A549 (cell line): ENCODE measurements around the gene KCNQ1. TPM values are rescaled to one million over a fixed set of nuclear protein-coding genes. Genes with fewer than 3 reads are reported as not detected.

Experiments used
- ATAC-seq, 2 experiments: fragments of 200-7000 bp in 1 of 2; fragments of >200 bp in 1 of 2; cut with Nextera tagmentation in 1 of 2; cut with Tn5 transposase in 1 of 2; 3 replicates each; pipeline versions ENCODE4 v1.8.0 to v1.9.1; 2018 to 2020; ENCODE audit warnings: mild to moderate bottlenecking in 1 of 2, moderate library complexity in 1 of 2
- CTCF ChIA-PET: fragments of 300-600 bp; sonication (Branson Sonifier 250); formaldehyde crosslinking; extraction: SDS; loops from one replicate; lab custom pipeline; 2021; ENCODE audit warnings: antibody characterized with exemption, inconsistent platforms; lab: Yijun Ruan, JAX
- POLR2A ChIA-PET: fragments of 350-600 bp; formaldehyde crosslinking; extraction: SDS; loops from one replicate; lab custom pipeline; 2021; ENCODE audit warnings: antibody characterized with exemption, inconsistent platforms; lab: Yijun Ruan, JAX
- DNase-seq, 2 experiments: peaks; one replicate each; pipeline versions ENCODE4 v3.0.0 to v3.0.0-alpha.2; 2011 to 2016; ENCODE audit warnings: low read depth in 1 of 2, low spot score in 1 of 2
- FAIRE-seq: peaks from 2 replicates; lab custom pipeline; 2011; peaks lifted over from hg19 to GRCh38; lab: Jason Lieb, UNC
- H3K27ac ChIP-seq, 2 experiments: fragments of >200 bp; sonication (Bioruptor Twin); formaldehyde crosslinking; 3 replicates each; pipeline ENCODE4 v1.5.1; 2016 to 2017
- H3K4me1 ChIP-seq: fragments of >200 bp; sonication (Bioruptor Twin); formaldehyde crosslinking; 3 replicates; pipeline ENCODE4 v1.6.1; 2016
- H3K4me2 ChIP-seq: fragments of >200 bp; sonication (Bioruptor Twin); formaldehyde crosslinking; 3 replicates; pipeline ENCODE4 v1.6.1; 2016
- H3K4me3 ChIP-seq: fragments of >200 bp; sonication (Bioruptor Twin); formaldehyde crosslinking; 3 replicates; pipeline ENCODE4 v1.5.1; 2016
- H3K9me3 ChIP-seq: fragments of >200 bp; sonication (Bioruptor Twin); formaldehyde crosslinking; 3 replicates; pipeline ENCODE4 v1.6.1; 2016
- CEBPB ChIP-seq, 2 experiments: fragments of >200 bp in 1 of 2; sonication (Bioruptor Twin) in 1 of 2; formaldehyde crosslinking in 1 of 2; IDR thresholded peaks; 2 replicates each; pipeline ENCODE4 v1.6.1; 2012 to 2016
- CHD4 ChIP-seq: fragments of 200-600 bp; sonication (generic); IDR thresholded peaks from 2 replicates; pipeline ENCODE4 v1.6.1; 2016; ENCODE audit warnings: antibody characterized with exemption, mild to moderate bottlenecking, borderline replicate concordance
- EHMT2 ChIP-seq: fragments of 200-600 bp; sonication (generic); IDR thresholded peaks from 2 replicates; pipeline ENCODE4 v1.6.1; 2016; ENCODE audit warnings: antibody characterized with exemption, low read depth, mild to moderate bottlenecking, moderate library complexity
- ESRRA ChIP-seq: fragments of 150-350 bp; IDR thresholded peaks from 2 replicates; pipeline ENCODE4 v1.6.1; 2014; ENCODE audit warnings: mild to moderate bottlenecking, low read length, borderline replicate concordance
- FOSB ChIP-seq: fragments of 250-450 bp; sonication (Bioruptor Pico); IDR thresholded peaks from 2 replicates; pipeline ENCODE4 v1.5.0; 2020; ENCODE audit warnings: mild to moderate bottlenecking, moderate library complexity
- FOXS1 ChIP-seq: fragments of 250-450 bp; sonication (Bioruptor Pico); IDR thresholded peaks from 2 replicates; pipeline ENCODE4 v1.5.0; 2020; ENCODE audit warnings: mild to moderate bottlenecking, moderate library complexity
- GATA3 ChIP-seq: IDR thresholded peaks from 2 replicates; pipeline ENCODE4 v1.6.1; 2012; ENCODE audit warnings: borderline replicate concordance
- HOXA7 ChIP-seq: fragments of 250-450 bp; sonication (Bioruptor Pico); IDR thresholded peaks from 2 replicates; pipeline ENCODE4 v1.5.0; 2020; ENCODE audit warnings: mild to moderate bottlenecking, moderate library complexity
- JUNB ChIP-seq: fragments of >200 bp; sonication (Bioruptor Twin); formaldehyde crosslinking; IDR thresholded peaks from 2 replicates; pipeline ENCODE4 v1.6.1; 2016
- KDM1A ChIP-seq: fragments of 200-600 bp; sonication (generic); IDR thresholded peaks from 2 replicates; pipeline ENCODE4 v1.6.1; 2016; ENCODE audit warnings: low read depth, mild to moderate bottlenecking
- KDM5A ChIP-seq: fragments of 200-600 bp; sonication (generic); IDR thresholded peaks from 2 replicates; pipeline ENCODE4 v1.6.1; 2016; ENCODE audit warnings: antibody characterized with exemption, mild to moderate bottlenecking
- MAZ ChIP-seq: fragments of 150-350 bp; IDR thresholded peaks from 2 replicates; pipeline ENCODE4 v1.6.1; 2014; ENCODE audit warnings: antibody characterized with exemption, low read depth, low read length, borderline replicate concordance
- NFE2L2 ChIP-seq: fragments of 150-350 bp; conservative IDR thresholded peaks from 2 replicates; pipeline ENCODE4 v1.6.1; 2014; ENCODE audit warnings: low read length
- NPAS2 ChIP-seq: fragments of 250-450 bp; sonication (Bioruptor Pico); IDR thresholded peaks from 2 replicates; pipeline ENCODE4 v1.8.0; 2022; ENCODE audit warnings: mild to moderate bottlenecking, moderate library complexity, borderline replicate concordance
- RAD21 ChIP-seq, 2 experiments: fragments of >200 bp in 1 of 2; sonication (Bioruptor Twin) in 1 of 2; formaldehyde crosslinking in 1 of 2; IDR thresholded peaks in 1 of 2; conservative IDR thresholded peaks in 1 of 2; 2 replicates in 1 of 2; 3 replicates in 1 of 2; pipeline ENCODE4 v1.6.1; 2012 to 2018; ENCODE audit warnings: inconsistent platforms in 1 of 2
- RARB ChIP-seq: fragments of 250-450 bp; sonication (Bioruptor Pico); IDR thresholded peaks from 2 replicates; pipeline ENCODE4 v1.8.0; 2021; ENCODE audit warnings: mild to moderate bottlenecking, moderate library complexity
- RCOR1 ChIP-seq: fragments of 150-350 bp; IDR thresholded peaks from 2 replicates; pipeline ENCODE4 v1.6.1; 2014; ENCODE audit warnings: antibody characterized with exemption, low read length, low read depth
- ZNF302 ChIP-seq: fragments of 250-450 bp; sonication (Bioruptor Pico); IDR thresholded peaks from 2 replicates; pipeline ENCODE4 v1.9.0; 2021; ENCODE audit warnings: inconsistent platforms, mild to moderate bottlenecking, moderate library complexity
- WGBS: methylation state at CpG from one replicate; pipeline ENCODE4 v1.1.6; 2017; ENCODE audit errors: missing lambda C conversion rate; 5-methylcytosine and 5-hydroxymethylcytosine counted together
- polyA plus RNA-seq, 4 experiments: library from polyadenylated mRNA; depleted of rRNA in 3 of 4; stranded (reverse); fragments of >200 nt; fragmentation: RNase III in 1 of 4; extraction: RNeasy Plus Mini Kit Qiagen cat#74134 plus additional on column Dnase treatment in 1 of 4; gene quantifications; 2 replicates in 3 of 4; 3 replicates in 1 of 4; pipeline ENCODE4 v1.2.3, GENCODE V29; 2011 to 2017
- TF ChIP-seq, protein P1 (sequence below): fragments of >200 bp; sonication (Bioruptor Twin); formaldehyde crosslinking; IDR thresholded peaks from 3 replicates; pipeline ENCODE4 v1.6.1; 2016
- TF ChIP-seq, protein P2 (sequence below): IDR thresholded peaks from 2 replicates; pipeline ENCODE4 v1.6.1; 2012; ENCODE audit warnings: low read depth, borderline replicate concordance
- TF ChIP-seq, protein P3 (sequence below): fragments of 450-650 bp; IDR thresholded peaks from 2 replicates; pipeline ENCODE4 v1.6.1; 2014; ENCODE audit warnings: antibody characterized with exemption

Gene KCNQ1
- polyA plus RNA-seq, 2 of the 4 experiments (the other 2 are of a cell fraction) = 0.14 to 0.17 TPM

DNA sequence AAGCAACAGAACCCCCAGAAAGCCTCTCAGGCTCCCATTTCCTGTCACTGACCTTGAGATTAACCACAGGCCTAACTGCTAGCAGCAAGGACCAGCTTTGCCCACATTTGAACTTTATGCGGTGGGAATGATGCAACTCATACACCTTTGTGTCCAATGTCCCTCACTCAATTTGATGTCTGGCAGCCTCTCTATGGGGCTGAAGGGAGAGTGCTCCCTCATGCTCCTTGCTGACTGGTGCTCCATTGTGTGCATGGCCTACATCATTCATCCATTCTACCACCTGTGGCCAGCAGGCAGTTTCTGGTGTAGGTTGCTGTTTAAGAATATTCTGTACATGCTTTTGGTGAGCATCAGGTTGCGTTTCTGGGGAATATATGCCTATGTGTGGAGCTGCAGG lies 223.1 kb downstream of the KCNQ1 start:
- ATAC-seq = no peak
- POLR2A ChIA-PET = no interaction called here
- Histone ChIP-seq H3K4me3 (no peak overlapping the region), H3K4me2 (no peak overlapping the region), H3K9me3 (peaks cover 13% of the 10 kb centered on the region), H3K27ac (no peak overlapping the region), H3K4me1 (no peaks in the 10 kb centered on the region)
- DNase-seq = no peak
- FAIRE-seq = no peak
- 88% methylated on average over 2 of the region's 2 CpGs for WGBS
- CTCF ChIA-PET = no interaction called here
- TF ChIP-seq, protein P1, sequence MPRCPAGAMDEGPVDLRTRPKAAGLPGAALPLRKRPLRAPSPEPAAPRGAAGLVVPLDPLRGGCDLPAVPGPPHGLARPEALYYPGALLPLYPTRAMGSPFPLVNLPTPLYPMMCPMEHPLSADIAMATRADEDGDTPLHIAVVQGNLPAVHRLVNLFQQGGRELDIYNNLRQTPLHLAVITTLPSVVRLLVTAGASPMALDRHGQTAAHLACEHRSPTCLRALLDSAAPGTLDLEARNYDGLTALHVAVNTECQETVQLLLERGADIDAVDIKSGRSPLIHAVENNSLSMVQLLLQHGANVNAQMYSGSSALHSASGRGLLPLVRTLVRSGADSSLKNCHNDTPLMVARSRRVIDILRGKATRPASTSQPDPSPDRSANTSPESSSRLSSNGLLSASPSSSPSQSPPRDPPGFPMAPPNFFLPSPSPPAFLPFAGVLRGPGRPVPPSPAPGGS = no peak
- TF ChIP-seq ZNF302 (CRISPR knock-in tag) (no peak), NFE2L2 (no peak), NPAS2 (no peak), CEBPB (IDR thresholded peaks at IDR 0.05) (no peak), KDM5A (no peak), RARB (no peak), FOSB (CRISPR knock-in tag) (no peak), FOXS1 (no peak)
- TF ChIP-seq, protein P2, sequence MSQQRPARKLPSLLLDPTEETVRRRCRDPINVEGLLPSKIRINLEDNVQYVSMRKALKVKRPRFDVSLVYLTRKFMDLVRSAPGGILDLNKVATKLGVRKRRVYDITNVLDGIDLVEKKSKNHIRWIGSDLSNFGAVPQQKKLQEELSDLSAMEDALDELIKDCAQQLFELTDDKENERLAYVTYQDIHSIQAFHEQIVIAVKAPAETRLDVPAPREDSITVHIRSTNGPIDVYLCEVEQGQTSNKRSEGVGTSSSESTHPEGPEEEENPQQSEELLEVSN = no peak

DNA sequence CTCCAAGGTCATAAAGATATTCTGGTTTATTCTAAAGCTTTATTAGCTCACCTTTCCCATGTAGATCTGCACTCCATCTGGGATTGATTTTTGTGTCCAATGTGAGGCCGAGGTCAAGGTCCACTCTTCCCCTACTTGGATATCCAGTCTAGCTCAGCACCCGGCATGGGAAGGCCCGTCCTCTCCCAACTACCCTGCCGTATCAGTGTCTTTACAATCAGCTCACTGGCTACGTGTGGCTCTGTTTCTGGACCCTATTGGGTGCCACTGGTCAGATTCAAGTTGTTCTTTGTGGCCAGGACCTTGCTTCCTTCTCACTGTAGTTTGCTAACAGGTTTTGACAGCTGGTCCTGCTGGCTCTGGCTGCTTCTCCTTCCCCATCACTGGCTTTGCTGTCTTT lies 224.1 kb downstream of the KCNQ1 start:
- no peak for FAIRE-seq
- ChIA-PET CTCF (no interaction called here), POLR2A (no interaction called here)
- H3K27ac ChIP-seq = no peak overlapping the region
- TF ChIP-seq GATA3 (no peak), FOXS1 (no peak), EHMT2 (no peak), MAZ (no peak)
- TF ChIP-seq, all 56 proteins: peak for 0
- H3K4me3 ChIP-seq = no peak overlapping the region
- DNase-seq = no peak
- H3K9me3 ChIP-seq = peaks cover 5% of the 10 kb centered on the region; the same call in 2 of the 3 replicates
- 77% methylated on average over 5 of the region's 5 CpGs for WGBS
- no peak overlapping the region for H3K4me2 ChIP-seq
- ATAC-seq = no peak
- H3K4me1 ChIP-seq = no peaks in the 10 kb centered on the region

DNA sequence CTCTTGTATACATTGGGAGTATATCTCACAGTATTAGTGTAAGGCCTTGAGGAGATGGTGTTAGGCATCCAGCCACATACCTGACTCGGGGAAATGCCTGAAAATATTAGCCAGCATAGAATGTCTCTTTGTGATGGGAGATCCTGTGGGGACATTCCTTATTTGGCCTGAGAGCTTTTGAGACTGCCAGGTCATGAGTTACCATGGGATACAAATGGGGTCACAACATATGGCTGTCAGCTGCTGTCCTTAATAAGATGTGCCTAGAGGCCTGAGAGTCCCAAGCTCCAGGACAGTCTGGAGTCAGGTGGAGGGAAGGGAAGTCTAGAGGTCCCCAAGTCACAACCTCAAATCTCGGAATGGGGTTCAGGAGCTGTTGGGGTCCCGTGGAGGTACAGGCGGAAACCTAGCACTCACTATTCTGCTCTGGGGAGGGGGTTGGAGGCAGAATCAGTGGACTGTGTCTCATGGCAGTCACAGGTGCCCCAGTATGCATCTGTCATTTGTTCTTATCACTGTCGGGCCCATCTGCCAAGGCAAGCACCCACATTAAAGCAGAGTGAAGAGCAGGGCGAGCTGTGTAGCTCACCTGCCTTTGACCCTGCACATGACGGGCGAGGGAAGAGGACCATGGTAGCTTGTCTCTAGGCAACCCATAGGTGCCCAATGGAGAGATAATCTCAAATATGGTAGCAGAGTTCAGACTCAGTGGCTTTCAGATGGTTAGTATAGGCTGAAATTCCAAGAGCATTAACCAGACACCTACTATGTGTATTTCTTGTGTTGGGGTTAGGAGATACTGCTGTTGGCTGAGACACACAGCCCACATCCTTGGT lies 225.0 kb downstream of the KCNQ1 start:
- no peak for TF ChIP-seq ZNF302 (CRISPR knock-in tag)
- TF ChIP-seq JUNB = no peak
- no peak for TF ChIP-seq GATA3
- TF ChIP-seq KDM1A = no peak
- TF ChIP-seq, protein P2 = no peak
- no peak for TF ChIP-seq RAD21 (conservative IDR thresholded peaks at IDR 0.05 in 1 of 2, IDR thresholded peaks at IDR 0.05 in 1 of 2)
- no peak for TF ChIP-seq HOXA7 (CRISPR knock-in tag)
- no peak for TF ChIP-seq MAZ
- no peak for TF ChIP-seq RCOR1
- TF ChIP-seq EHMT2 = no peak
- TF ChIP-seq CEBPB (IDR thresholded peaks at IDR 0.05) = no peak
- TF ChIP-seq, protein P1 = no peak
- TF ChIP-seq, protein P3, sequence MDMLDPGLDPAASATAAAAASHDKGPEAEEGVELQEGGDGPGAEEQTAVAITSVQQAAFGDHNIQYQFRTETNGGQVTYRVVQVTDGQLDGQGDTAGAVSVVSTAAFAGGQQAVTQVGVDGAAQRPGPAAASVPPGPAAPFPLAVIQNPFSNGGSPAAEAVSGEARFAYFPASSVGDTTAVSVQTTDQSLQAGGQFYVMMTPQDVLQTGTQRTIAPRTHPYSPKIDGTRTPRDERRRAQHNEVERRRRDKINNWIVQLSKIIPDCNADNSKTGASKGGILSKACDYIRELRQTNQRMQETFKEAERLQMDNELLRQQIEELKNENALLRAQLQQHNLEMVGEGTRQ = no peak
- TF ChIP-seq CHD4 = no peak
- TF ChIP-seq ESRRA = no peak
- POLR2A ChIA-PET = no interaction called here
- WGBS = 88% methylated on average over 8 of the region's 8 CpGs

More for the DNA sequence above, 225.0 kb downstream of the KCNQ1 start:
- DNase-seq = no peak
- H3K9me3 ChIP-seq = peaks cover 4% of the 10 kb centered on the region; the same call in 2 of the 3 replicates
- H3K4me2 ChIP-seq = no peak overlapping the region
- CTCF ChIA-PET = no interaction called here
- H3K4me3 ChIP-seq = no peak overlapping the region
- ATAC-seq = no peak
- no peaks in the 10 kb centered on the region for H3K4me1 ChIP-seq
- no peak for FAIRE-seq
- no peak overlapping the region for H3K27ac ChIP-seq
